Right atrium auricular region (tissue), 2 donors: ENCODE measurements around the gene TMEM135. TPM values are rescaled to one million over a fixed set of nuclear protein-coding genes. Genes with fewer than 3 reads are reported as not detected.
"Not testable (repeated sequence)": the region's sequence is repeated elsewhere in the genome, so short reads cannot be mapped to it uniquely, and the experiment has no call there.

ENCODE experiments used
- DNase-seq: peaks from one replicate; pipeline ENCODE4 v3.0.0-alpha.2; 2019; ENCODE audit warnings: low spot score
- H3K27ac ChIP-seq, 2 donors: fragments of 200-600 bp; sonication (generic); 1 replicate in 1 of 2; 2 replicates in 1 of 2; pipeline ENCODE4 v1.5.1; 2016 to 2019
- H3K27me3 ChIP-seq, 2 donors: fragments of 200-600 bp; sonication (generic); one replicate each; pipeline versions ENCODE4 v1.5.1 to v1.6.0; 2017 to 2019
- H3K36me3 ChIP-seq: fragments of 200-600 bp; sonication (generic); one replicate; pipeline ENCODE4 v1.5.1; 2016
- H3K4me1 ChIP-seq, 2 donors: fragments of 200-600 bp; sonication (generic); one replicate each; pipeline versions ENCODE4 v1.5.1 to v1.6.0; 2017 to 2019
- H3K4me3 ChIP-seq, 2 donors: fragments of 200-600 bp; sonication (generic); 1 replicate in 1 of 2; 2 replicates in 1 of 2; pipeline ENCODE4 v1.5.1; 2017 to 2019; ENCODE audit warnings: mild to moderate bottlenecking in 1 of 2, moderate library complexity in 1 of 2
- H3K9me3 ChIP-seq, 2 donors: fragments of 200-600 bp; sonication (generic); one replicate each; pipeline ENCODE4 v1.5.1; 2019
- total RNA-seq, 2 donors: library from RNA; depleted of rRNA; stranded (reverse); fragments of >200 nt; gene quantifications; one replicate each; pipeline ENCODE4 v1.1.0, GENCODE V29; 2016
- TF ChIP-seq, protein P1 (sequence below), 2 donors: fragments of 200-600 bp; sonication (generic); IDR thresholded peaks; one replicate each; pipeline ENCODE4 v1.5.1; 2019; ENCODE audit warnings: antibody characterized with exemption in 2 of 2

The TMEM135 gene
- total RNA-seq, 2 donors from 2014 or later, result 12.2 to 13.0 TPM

DNA sequence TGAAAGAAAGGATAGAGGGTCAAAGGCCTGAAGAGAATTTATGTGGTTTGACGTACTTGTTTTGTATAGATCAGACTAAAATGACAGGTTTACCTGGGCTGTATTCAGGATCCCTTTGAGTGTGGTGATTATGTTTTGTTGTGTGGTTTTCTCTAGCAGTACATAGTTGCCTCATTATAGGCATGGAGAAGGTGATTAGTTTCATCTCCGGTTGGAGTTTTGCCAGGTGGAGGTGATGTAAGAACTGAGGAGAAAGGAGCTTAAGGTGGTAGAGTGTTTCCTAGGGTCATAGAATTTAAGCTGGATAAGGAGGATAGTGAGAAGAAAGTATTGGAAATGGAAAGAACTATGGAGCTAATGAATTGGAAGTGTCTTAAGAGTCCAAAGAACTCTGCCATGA, 229.0 kb downstream of the TMEM135 start:
- no peaks in the 10 kb centered on the region for H3K4me1 ChIP-seq
- no peak overlapping the region for H3K27ac ChIP-seq
- no peaks in the 10 kb centered on the region for H3K27me3 ChIP-seq
- TF ChIP-seq, protein P1, sequence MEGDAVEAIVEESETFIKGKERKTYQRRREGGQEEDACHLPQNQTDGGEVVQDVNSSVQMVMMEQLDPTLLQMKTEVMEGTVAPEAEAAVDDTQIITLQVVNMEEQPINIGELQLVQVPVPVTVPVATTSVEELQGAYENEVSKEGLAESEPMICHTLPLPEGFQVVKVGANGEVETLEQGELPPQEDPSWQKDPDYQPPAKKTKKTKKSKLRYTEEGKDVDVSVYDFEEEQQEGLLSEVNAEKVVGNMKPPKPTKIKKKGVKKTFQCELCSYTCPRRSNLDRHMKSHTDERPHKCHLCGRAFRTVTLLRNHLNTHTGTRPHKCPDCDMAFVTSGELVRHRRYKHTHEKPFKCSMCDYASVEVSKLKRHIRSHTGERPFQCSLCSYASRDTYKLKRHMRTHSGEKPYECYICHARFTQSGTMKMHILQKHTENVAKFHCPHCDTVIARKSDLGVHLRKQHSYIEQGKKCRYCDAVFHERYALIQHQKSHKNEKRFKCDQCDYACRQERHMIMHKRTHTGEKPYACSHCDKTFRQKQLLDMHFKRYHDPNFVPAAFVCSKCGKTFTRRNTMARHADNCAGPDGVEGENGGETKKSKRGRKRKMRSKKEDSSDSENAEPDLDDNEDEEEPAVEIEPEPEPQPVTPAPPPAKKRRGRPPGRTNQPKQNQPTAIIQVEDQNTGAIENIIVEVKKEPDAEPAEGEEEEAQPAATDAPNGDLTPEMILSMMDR (IDR thresholded peaks at IDR 0.05), result no peak
- DNase-seq, result no peak
- H3K4me3 ChIP-seq, result no peak overlapping the region
- no peaks in the 10 kb centered on the region for H3K9me3 ChIP-seq
- H3K36me3 ChIP-seq, result no peaks in the 10 kb centered on the region

- not testable (repeated sequence) for H3K4me1 ChIP-seq
Measured at GRCh38 chr11:87271951-87272350, 234.2 kb downstream of the TMEM135 start.

DNA sequence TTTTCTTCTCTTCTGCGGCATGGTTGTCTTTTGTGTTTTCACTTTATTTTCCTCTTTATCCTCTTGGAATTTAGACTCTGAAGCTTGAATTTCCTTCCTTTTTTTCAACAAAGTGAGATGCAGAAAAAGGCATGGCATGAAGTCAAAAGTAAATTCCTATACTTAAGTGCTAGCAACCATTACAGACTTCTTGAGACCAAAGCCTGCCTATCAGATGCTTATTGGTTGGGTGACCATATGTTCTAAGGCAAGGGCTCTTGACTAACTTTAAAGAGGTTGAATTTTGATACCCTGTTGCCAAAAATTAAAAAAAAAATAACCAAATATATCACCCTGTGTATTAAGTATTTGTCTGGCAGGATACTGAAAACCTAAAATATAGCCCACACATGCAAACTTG, 237.4 kb downstream of the TMEM135 start:
- Histone ChIP-seq H3K9me3 (no peaks in the 10 kb centered on the region), H3K27me3 (no peaks in the 10 kb centered on the region), H3K27ac (no peak overlapping the region), H3K4me1 (no peaks in the 10 kb centered on the region), H3K36me3 (no peaks in the 10 kb centered on the region), H3K4me3 (no peak overlapping the region)
- TF ChIP-seq, protein P1 (IDR thresholded peaks at IDR 0.05), result no peak
- no peak for DNase-seq

More at GRCh38 chr11:87271951-87272350, 234.2 kb downstream of the TMEM135 start:
- H3K36me3 ChIP-seq, H3K9me3 ChIP-seq, H3K27ac ChIP-seq, H3K27me3 ChIP-seq, H3K4me3 ChIP-seq, DNase-seq: not testable (repeated sequence)

DNA sequence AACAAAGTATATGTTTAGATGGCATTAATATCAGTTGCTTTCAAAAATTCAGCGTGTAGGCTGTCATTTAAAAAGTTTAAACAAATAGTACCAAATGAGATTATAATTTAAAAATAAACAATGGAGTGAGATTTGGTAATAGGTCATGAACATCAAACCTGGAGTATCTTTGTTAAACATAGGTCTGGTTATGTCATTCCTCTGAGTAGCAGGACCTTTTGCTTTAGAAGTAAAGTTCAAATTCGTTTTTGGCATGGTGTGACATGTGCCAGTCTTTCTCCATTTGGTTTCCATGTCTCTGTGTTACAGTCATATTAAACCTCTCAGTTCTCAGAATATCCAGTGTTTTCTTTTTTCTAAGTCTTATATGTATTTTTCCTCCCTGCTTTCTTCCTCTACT, 242.4 kb downstream of the TMEM135 start:
- no peak overlapping the region for H3K27ac ChIP-seq
- no peaks in the 10 kb centered on the region for H3K27me3 ChIP-seq
- no peaks in the 10 kb centered on the region for H3K9me3 ChIP-seq
- TF ChIP-seq, protein P1 (IDR thresholded peaks at IDR 0.05), result no peak
- H3K36me3 ChIP-seq, result no peaks in the 10 kb centered on the region
- H3K4me1 ChIP-seq, result no peaks in the 10 kb centered on the region
- DNase-seq, result no peak
- no peak overlapping the region for H3K4me3 ChIP-seq

DNA sequence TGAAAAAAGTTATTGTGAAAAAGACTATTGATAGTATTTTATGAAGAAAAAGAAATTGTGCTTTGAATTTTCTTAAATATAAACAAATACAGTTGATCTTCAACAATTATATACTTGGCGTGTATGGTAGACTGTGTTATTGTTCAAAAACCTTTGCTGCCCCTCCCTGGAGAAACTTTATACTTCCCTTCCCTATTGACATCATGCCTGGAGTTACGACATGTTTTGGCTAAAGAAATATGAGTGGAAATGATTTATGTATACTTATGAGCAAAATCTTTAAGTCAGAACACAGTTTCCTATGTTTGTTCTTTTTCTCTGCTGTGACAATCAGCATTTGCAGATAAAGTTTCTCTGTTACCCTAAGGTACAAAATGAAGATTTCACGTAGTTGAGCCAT, 243.8 kb downstream of the TMEM135 start:
- Histone ChIP-seq H3K27ac (no peak overlapping the region), H3K4me3 (no peak overlapping the region), H3K4me1 (no peaks in the 10 kb centered on the region), H3K9me3 (no peaks in the 10 kb centered on the region), H3K36me3 (no peaks in the 10 kb centered on the region), H3K27me3 (no peaks in the 10 kb centered on the region)
- DNase-seq, result no peak
- TF ChIP-seq, protein P1 (IDR thresholded peaks at IDR 0.05), result peak in 1 of 2 donors; percentile 55

GRCh38 chr11:87284306-87284705, 246.6 kb downstream of the TMEM135 start:
- Histone ChIP-seq H3K4me1 (no peaks in the 10 kb centered on the region), H3K36me3 (no peaks in the 10 kb centered on the region), H3K4me3 (no peak overlapping the region), H3K27ac (no peak overlapping the region), H3K9me3 (no peaks in the 10 kb centered on the region), H3K27me3 (no peaks in the 10 kb centered on the region)
- no peak for DNase-seq
- TF ChIP-seq, protein P1 (IDR thresholded peaks at IDR 0.05), result no peak

- DNase-seq, H3K27me3 ChIP-seq, H3K4me3 ChIP-seq, H3K9me3 ChIP-seq, H3K27ac ChIP-seq, H3K4me1 ChIP-seq, H3K36me3 ChIP-seq: not testable (repeated sequence)
Measured at GRCh38 chr11:87285674-87286073, 247.9 kb downstream of the TMEM135 start.
